Activated CD8-positive, alpha-beta T cell treated with anti-CD3 and anti-CD28 coated beads for 36 hours (primary cell): ENCODE results near the gene AAR2. TPM values are rescaled to one million over a fixed set of nuclear protein-coding genes. Genes with fewer than 3 reads are reported as not detected.

Experiments
- ATAC-seq: fragments of 200-7000 bp; cut with Tn5 transposase; one replicate; pipeline ENCODE4 v1.10.0; 2021; ENCODE audit warnings: mild to moderate bottlenecking, moderate library complexity
- CTCF ChIA-PET: fragments of 350-600 bp; sonication (Branson Sonifier 250); formaldehyde crosslinking; loops from one replicate; lab custom pipeline; 2021; ENCODE audit warnings: antibody characterized with exemption; lab: Charles Lee
- POLR2A ChIA-PET: fragments of 350-600 bp; sonication (Branson Sonifier 250); formaldehyde crosslinking; loops from one replicate; lab custom pipeline; 2021; ENCODE audit warnings: antibody characterized with exemption; lab: Charles Lee
- DNase-seq: peaks from one replicate; pipeline ENCODE4 v3.0.0-alpha.2; 2020
- H3K27ac Mint-ChIP-seq: one replicate; pipeline ENCODE4 v1.8.0; 2021; ENCODE audit warnings: mild to moderate bottlenecking, mixed read lengths
- H3K27me3 Mint-ChIP-seq: one replicate; pipeline ENCODE4 v1.8.0; 2021; ENCODE audit warnings: mixed read lengths
- H3K36me3 Mint-ChIP-seq: one replicate; pipeline ENCODE4 v1.8.0; 2021; ENCODE audit warnings: low read depth, mixed read lengths
- H3K4me1 Mint-ChIP-seq: one replicate; pipeline ENCODE4 v1.8.0; 2021; ENCODE audit warnings: low read depth, mixed read lengths
- H3K4me3 Mint-ChIP-seq: one replicate; pipeline ENCODE4 v1.8.0; 2021; ENCODE audit warnings: mild to moderate bottlenecking, moderate library complexity, mixed read lengths
- H3K9me3 Mint-ChIP-seq: one replicate; pipeline ENCODE4 v1.8.0; 2021; ENCODE audit warnings: mixed read lengths
- CTCF ChIP-seq: fragments of 200-600 bp; IDR thresholded peaks from one replicate; pipeline ENCODE4 v1.8.0; 2022; ENCODE audit warnings: antibody characterized with exemption, mild to moderate bottlenecking
- intact Hi-C: fragments of 100-400 bp; cut with micrococcal nuclease; formaldehyde crosslinking; loops from one replicate; pipeline ENCODE4 v1.10.0; 2022
- total RNA-seq, 2 experiments: library from RNA; stranded (reverse); gene quantifications; one replicate each; pipeline ENCODE4 v1.2.3, GENCODE V29; 2021

The AAR2 gene
- total RNA-seq, 2 experiments from 2014 or later, result 18.8 to 19.7 TPM

GRCh38 chr20:36252511-36252910 lies 16.2 kb downstream of the AAR2 start:
- H3K36me3 Mint-ChIP-seq, result peaks cover 22% of the 10 kb centered on the region
- TF ChIP-seq CTCF, result no peak
- peak overlapping the region; percentile 19 for H3K27ac Mint-ChIP-seq
- ChIA-PET POLR2A (interaction anchor here (1.3 kb wide), 1 partner anchor 16 kb away, joined by 4 read pairs; no protein-coding TSS in a partner anchor), CTCF (no interaction called here)
- DNase-seq (no peak), ATAC-seq (no peak)
- intact Hi-C loops, result no loop called here
- no peaks in the 10 kb centered on the region for H3K9me3 Mint-ChIP-seq
- H3K4me3 Mint-ChIP-seq, result no peak overlapping the region
- no peaks in the 10 kb centered on the region for H3K27me3 Mint-ChIP-seq
- peaks cover 20% of the 10 kb centered on the region for H3K4me1 Mint-ChIP-seq

GRCh38 chr20:36253036-36253435 lies 16.8 kb downstream of the AAR2 start:
- intact Hi-C loops, result no loop called here
- POLR2A ChIA-PET, result interaction anchor here (1.3 kb wide), 1 partner anchor 15 kb away, joined by 4 read pairs; no protein-coding TSS in a partner anchor
- peaks cover 18% of the 10 kb centered on the region for H3K36me3 Mint-ChIP-seq
- no peak for TF ChIP-seq CTCF
- CTCF ChIA-PET, result no interaction called here
- H3K9me3 Mint-ChIP-seq, result no peaks in the 10 kb centered on the region
- H3K4me1 Mint-ChIP-seq, result peaks cover 17% of the 10 kb centered on the region
- H3K27me3 Mint-ChIP-seq, result no peaks in the 10 kb centered on the region
- ATAC-seq, result no peak
- DNase-seq, result no peak
- H3K27ac Mint-ChIP-seq, result no peak overlapping the region
- H3K4me3 Mint-ChIP-seq, result no peak overlapping the region

GRCh38 chr20:36254076-36254475 lies 17.8 kb downstream of the AAR2 start:
- Mint-ChIP-seq H3K9me3 (no peaks in the 10 kb centered on the region), H3K36me3 (peaks cover 13% of the 10 kb centered on the region), H3K27me3 (no peaks in the 10 kb centered on the region), H3K4me1 (peaks cover 13% of the 10 kb centered on the region), H3K4me3 (no peak overlapping the region), H3K27ac (no peak overlapping the region)
- no peak for DNase-seq
- intact Hi-C loops, result no loop called here
- TF ChIP-seq CTCF, result no peak
- no peak for ATAC-seq
- CTCF ChIA-PET, result interaction anchor here (0.8 to 1.0 kb wide), 2 partner anchors 146 to 185 kb away, joined by 3 to 4 read pairs; no protein-coding TSS in a partner anchor
- POLR2A ChIA-PET, result no interaction called here

GRCh38 chr20:36255445-36255844 lies 19.2 kb downstream of the AAR2 start:
- CTCF ChIA-PET, result no interaction called here

More at GRCh38 chr20:36255445-36255844, 19.2 kb downstream of the AAR2 start:
- Mint-ChIP-seq H3K36me3 (peaks cover 7% of the 10 kb centered on the region), H3K9me3 (no peaks in the 10 kb centered on the region), H3K4me1 (peaks cover 7% of the 10 kb centered on the region), H3K27ac (no peak overlapping the region), H3K4me3 (no peak overlapping the region), H3K27me3 (no peaks in the 10 kb centered on the region)
- no peak for TF ChIP-seq CTCF
- intact Hi-C loops, result no loop called here
- DNase-seq (no peak), ATAC-seq (no peak)
- POLR2A ChIA-PET, result interaction anchor here (1.5 kb wide), 1 partner anchor 8 kb away, joined by 4 read pairs; no protein-coding TSS in a partner anchor
